Camera-type eye (tissue), 1 donor: ENCODE measurements around the gene ADAM21. TPM values are rescaled to one million over a fixed set of nuclear protein-coding genes. Genes with fewer than 3 reads are reported as not detected.

Experiments used
- total RNA-seq: library from RNA; depleted of rRNA; stranded (reverse); fragments of >200 nt; gene quantifications from one replicate; pipeline ENCODE4 v1.2.3, GENCODE V29; 2014

Gene ADAM21
- total RNA-seq, result not detected

GRCh38 chr14:70451874-70452273, at the start of gene ADAM21:
Gene ADAM21 (plus strand): TSS chr14:70452174. CDS start chr14:70457500, 5,326 bp downstream.

DNA sequence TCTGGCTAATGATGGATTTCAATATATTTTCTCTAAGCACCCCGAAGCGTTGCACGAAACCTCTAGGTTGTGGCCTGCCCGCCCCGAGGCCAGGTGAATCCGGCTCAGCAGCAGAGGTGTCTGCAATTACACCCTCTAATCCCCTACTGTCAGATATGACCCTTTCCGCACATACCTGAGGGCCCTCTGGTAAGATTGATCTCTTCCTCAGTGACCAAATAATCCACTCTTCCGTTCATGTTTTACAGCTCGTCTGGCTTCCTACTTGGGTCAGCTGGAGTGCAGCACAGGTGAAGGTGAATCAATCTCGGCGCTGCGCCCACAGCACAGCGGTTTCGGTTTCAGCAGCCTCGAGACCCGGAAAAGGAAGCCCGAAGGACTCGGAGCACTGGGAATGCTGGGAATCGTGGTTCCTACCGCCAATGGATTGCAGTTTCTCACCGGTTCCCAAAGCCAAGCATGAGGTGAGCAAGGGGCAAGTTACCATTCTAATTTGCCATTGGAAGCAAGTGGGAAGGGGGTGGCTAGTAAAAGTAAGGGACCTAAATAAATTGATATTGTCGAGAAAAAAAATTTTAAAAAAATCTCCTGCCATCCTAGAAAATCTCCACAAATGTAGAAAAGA, 35.1 kb upstream of the ADAM21 start, which contains the start of gene SYNJ2BP:
SYNJ2BP (minus strand) TSS at position 366 of the 625 bp plus-strand sequence; CDS start at position 239, 127 bp downstream.

Other genes with a start within 250 kb of the ADAM21 start
- 33.7 TPM for gene COX16, start 92.5 kb upstream of the ADAM21 start, total RNA-seq
- 33.1 TPM for gene SYNJ2BP, start 35.1 kb upstream of the ADAM21 start, total RNA-seq
- gene ADAM20, start 82.8 kb downstream of the ADAM21 start, total RNA-seq, result 4.0 TPM
- gene MED6, start 148.5 kb downstream of the ADAM21 start, total RNA-seq, result 93.9 TPM
- 8.9 TPM for gene TTC9, start 189.7 kb downstream of the ADAM21 start, total RNA-seq